H9 (cell line): Measurements from ENCODE around the gene JUP. TPM values are rescaled to one million over a fixed set of nuclear protein-coding genes. Genes with fewer than 3 reads are reported as not detected.

Source experiments
- DNase-seq: peaks from one replicate; pipeline ENCODE4 v3.0.0-alpha.2; 2017
- H2AFZ ChIP-seq: one replicate; pipeline ENCODE4 v1.6.1; 2013; ENCODE audit warnings: mild to moderate bottlenecking, low read length, control low read depth, moderate library complexity
- H2AK5ac ChIP-seq: 2 replicates; pipeline ENCODE4 v1.6.1; 2013; ENCODE audit warnings: low read length, control low read depth, mixed read lengths; ENCODE audit not compliant: insufficient read length
- H2BK120ac ChIP-seq: one replicate; pipeline ENCODE4 v1.6.1; 2013; ENCODE audit warnings: low read depth, mild to moderate bottlenecking, low read length, control low read depth, inconsistent platforms; ENCODE audit not compliant: poor library complexity, severe bottlenecking
- H2BK12ac ChIP-seq: 2 replicates; pipeline ENCODE4 v1.6.1; 2013; ENCODE audit warnings: low read length, control low read depth, mixed read lengths, low read depth; ENCODE audit not compliant: insufficient read length
- H2BK15ac ChIP-seq: 2 replicates; pipeline ENCODE4 v1.6.1; 2013; ENCODE audit warnings: low read depth, low read length, control low read depth
- H2BK20ac ChIP-seq: one replicate; pipeline ENCODE4 v1.6.1; 2013; ENCODE audit warnings: low read depth, mild to moderate bottlenecking, low read length, control low read depth, inconsistent platforms; ENCODE audit not compliant: poor library complexity, severe bottlenecking
- H2BK5ac ChIP-seq: 2 replicates; pipeline ENCODE4 v1.6.1; 2013; ENCODE audit warnings: low read length, control low read depth, mixed read lengths; ENCODE audit not compliant: insufficient read length
- H3K14ac ChIP-seq: 2 replicates; pipeline ENCODE4 v1.6.1; 2013; ENCODE audit warnings: low read length, control low read depth; ENCODE audit not compliant: insufficient read depth
- H3K18ac ChIP-seq: 2 replicates; pipeline ENCODE4 v1.6.1; 2013; ENCODE audit warnings: low read depth, mild to moderate bottlenecking, mixed read lengths, low read length, control low read depth; ENCODE audit not compliant: insufficient read length
- H3K23ac ChIP-seq: 2 replicates; pipeline ENCODE4 v1.6.1; 2013; ENCODE audit warnings: low read length, control low read depth, mixed read lengths, low read depth; ENCODE audit not compliant: insufficient read length
- H3K23me2 ChIP-seq: 2 replicates; pipeline ENCODE4 v1.6.1; 2013; ENCODE audit warnings: low read depth, mild to moderate bottlenecking, mixed read lengths, low read length, control low read depth; ENCODE audit not compliant: insufficient read length, poor library complexity, severe bottlenecking
- H3K27ac ChIP-seq: 2 replicates; pipeline ENCODE4 v1.5.1; 2013; ENCODE audit warnings: low read length, control low read depth, mixed read lengths, low read depth; ENCODE audit not compliant: insufficient read length
- H3K27me3 ChIP-seq: 2 replicates; pipeline ENCODE4 v1.6.1; 2013; ENCODE audit warnings: low read length, control low read depth, inconsistent platforms; ENCODE audit not compliant: insufficient read depth
- H3K4ac ChIP-seq: 2 replicates; pipeline ENCODE4 v1.6.1; 2013; ENCODE audit warnings: low read depth, mild to moderate bottlenecking, control low read depth, inconsistent platforms, low read length, moderate library complexity
- H3K4me1 ChIP-seq: 2 replicates; pipeline ENCODE4 v1.6.1; 2013; ENCODE audit warnings: low read length, control low read depth, inconsistent platforms; ENCODE audit not compliant: insufficient read depth
- H3K4me2 ChIP-seq: 2 replicates; pipeline ENCODE4 v1.6.1; 2013; ENCODE audit warnings: low read length, control low read depth, mixed read lengths; ENCODE audit not compliant: insufficient read length, insufficient read depth
- H3K56ac ChIP-seq: 2 replicates; pipeline ENCODE4 v1.6.1; 2013; ENCODE audit warnings: low read depth, mild to moderate bottlenecking, mixed read lengths, low read length, control low read depth; ENCODE audit not compliant: insufficient read length
- H3K79me1 ChIP-seq: 2 replicates; pipeline ENCODE4 v1.6.1; 2013; ENCODE audit warnings: low read depth, mild to moderate bottlenecking, moderate library complexity, low read length, control low read depth, inconsistent platforms; ENCODE audit not compliant: insufficient read depth, poor library complexity, severe bottlenecking
- H3K79me2 ChIP-seq: 2 replicates; pipeline ENCODE4 v1.6.1; 2013; ENCODE audit warnings: low read length, control low read depth, inconsistent platforms; ENCODE audit not compliant: insufficient read depth
- H3K9ac ChIP-seq: 2 replicates; pipeline ENCODE4 v1.6.1; 2013; ENCODE audit warnings: low read length, control low read depth, mixed read lengths; ENCODE audit not compliant: insufficient read length; ENCODE audit errors: extremely low read depth
- H3K9me3 ChIP-seq: one replicate; pipeline ENCODE4 v1.6.1; 2013; ENCODE audit warnings: low read depth, low read length, inconsistent platforms; ENCODE audit not compliant: control insufficient read depth
- H3T11ph ChIP-seq: one replicate; pipeline ENCODE4 v1.6.1; 2013; ENCODE audit warnings: mild to moderate bottlenecking, low read length, control low read depth, inconsistent platforms
- H4K20me1 ChIP-seq: one replicate; pipeline ENCODE4 v1.6.1; 2013; ENCODE audit not compliant: control insufficient read depth, insufficient read length, insufficient read depth
- H4K5ac ChIP-seq: 2 replicates; pipeline ENCODE4 v1.6.1; 2013; ENCODE audit warnings: low read depth, mild to moderate bottlenecking, mixed read lengths, low read length, control low read depth; ENCODE audit not compliant: insufficient read length
- H4K8ac ChIP-seq: replicated peaks from 2 replicates; pipeline ENCODE4 v1.6.1; 2013; ENCODE audit warnings: low read length, control low read depth, mixed read lengths, low read depth; ENCODE audit not compliant: insufficient read length
- H4K91ac ChIP-seq: 2 replicates; pipeline ENCODE4 v1.6.1; 2013; ENCODE audit warnings: low read depth, mild to moderate bottlenecking, moderate library complexity, mixed read lengths, low read length, control low read depth; ENCODE audit not compliant: insufficient read length
- H3K27ac Mint-ChIP-seq, 3 experiments: 2 replicates in 2 of 3; 3 replicates in 1 of 3; pipeline ENCODE4 v1.8.0; 2020 to 2021; ENCODE audit warnings: mixed read lengths in 3 of 3, mild to moderate bottlenecking in 1 of 3, moderate library complexity in 1 of 3
- H3K27me3 Mint-ChIP-seq: 2 replicates; pipeline ENCODE4 v1.8.0; 2021; ENCODE audit warnings: low read depth, mild to moderate bottlenecking, moderate library complexity, mixed read lengths
- H3K36me3 Mint-ChIP-seq, 3 experiments: 2 replicates in 2 of 3; 3 replicates in 1 of 3; pipeline ENCODE4 v1.8.0; 2020 to 2021; ENCODE audit warnings: low read depth in 3 of 3, mixed read lengths in 3 of 3; ENCODE audit not compliant: insufficient read depth in 1 of 3
- H3K4me1 Mint-ChIP-seq, 2 experiments: 2 replicates each; pipeline ENCODE4 v1.8.0; 2020; ENCODE audit warnings: mixed read lengths in 2 of 2
- H3K4me3 Mint-ChIP-seq, 2 experiments: 2 replicates in 1 of 2; 3 replicates in 1 of 2; pipeline ENCODE4 v1.8.0; 2020 to 2021; ENCODE audit warnings: mild to moderate bottlenecking in 2 of 2, mixed read lengths in 2 of 2, moderate library complexity in 1 of 2
- H3K9me3 Mint-ChIP-seq, 2 experiments: 2 replicates in 1 of 2; 3 replicates in 1 of 2; pipeline ENCODE4 v1.8.0; 2020; ENCODE audit warnings: mild to moderate bottlenecking in 2 of 2, mixed read lengths in 2 of 2, moderate library complexity in 1 of 2
- WGBS: extraction: QIAGEN DNeasy Blood & Tissue Kit; methylation state at CpG from one replicate; pipeline ENCODE4 v1.1.7; 2013; ENCODE audit warnings: missing lambda C conversion rate, low lambda C conversion rate, mixed read lengths; ENCODE audit not compliant: insufficient read length; ENCODE audit errors: extremely low coverage; 5-methylcytosine and 5-hydroxymethylcytosine counted together
- total RNA-seq: library from RNA; stranded (reverse); gene quantifications from 2 replicates; pipeline ENCODE4 v1.2.1, GENCODE V29; 2021
- TF ChIP-seq, protein P1 (sequence below): fragments of 200-600 bp; sonication (generic); conservative IDR thresholded peaks from 3 replicates; pipeline ENCODE4 v1.8.0; 2021; ENCODE audit warnings: antibody characterized with exemption, mild to moderate bottlenecking

JUP gene
- total RNA-seq, 1 experiment from 2014 or later, result 90.1 TPM

DNA sequence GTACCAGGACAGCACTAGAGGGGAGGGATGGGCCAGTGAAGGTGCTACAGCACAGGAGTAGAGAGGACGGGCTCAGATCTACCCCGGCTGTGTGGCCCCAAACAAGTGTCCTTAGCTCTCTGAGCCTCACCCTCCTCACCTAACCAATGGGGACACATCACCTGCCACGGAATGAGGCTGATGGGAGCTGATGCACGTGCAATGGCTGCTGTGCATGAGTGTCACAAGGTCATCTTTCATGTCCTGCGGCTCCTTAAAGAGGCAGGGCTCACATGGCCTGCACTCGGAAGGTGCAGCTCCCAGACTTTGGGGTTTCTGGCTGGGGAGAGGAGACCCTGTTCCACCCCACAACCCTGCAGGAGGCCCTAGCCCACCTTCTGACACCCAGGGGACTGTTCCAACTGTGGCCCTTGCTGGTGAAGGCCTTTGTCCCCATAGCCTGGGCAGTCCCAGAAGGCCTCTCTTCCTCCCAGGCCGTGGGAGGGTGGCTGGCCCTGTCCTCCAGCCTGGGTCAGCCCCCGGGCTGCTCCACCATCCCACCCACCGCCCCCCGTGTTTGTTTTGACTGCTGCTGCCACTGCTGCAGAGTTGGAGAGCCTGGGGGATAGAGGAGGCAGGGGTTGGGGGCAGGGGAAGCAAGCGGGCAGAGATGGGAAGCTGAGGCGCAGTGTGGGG is 62.6 kb downstream of the JUP start:
- no peak overlapping the region for H2AFZ ChIP-seq
- H2BK12ac ChIP-seq, result no peak overlapping the region
- no peaks in the 10 kb centered on the region for H3K4me1 ChIP-seq
- H3K9ac ChIP-seq, result no peak overlapping the region
- H2BK120ac ChIP-seq, result no peak overlapping the region
- H3K23ac ChIP-seq, result no peak overlapping the region
- H3K9me3 ChIP-seq, result no peaks in the 10 kb centered on the region
- no peak overlapping the region for H4K91ac ChIP-seq
- H3K27me3 ChIP-seq, result no peaks in the 10 kb centered on the region
- H3K14ac ChIP-seq, result no peak overlapping the region
- no peak overlapping the region for H4K5ac ChIP-seq
- no peak overlapping the region for H2BK5ac ChIP-seq
- peaks cover 2% of the 10 kb centered on the region for H4K20me1 ChIP-seq
- H3K4me2 ChIP-seq, result no peak overlapping the region
- TF ChIP-seq, protein P1, sequence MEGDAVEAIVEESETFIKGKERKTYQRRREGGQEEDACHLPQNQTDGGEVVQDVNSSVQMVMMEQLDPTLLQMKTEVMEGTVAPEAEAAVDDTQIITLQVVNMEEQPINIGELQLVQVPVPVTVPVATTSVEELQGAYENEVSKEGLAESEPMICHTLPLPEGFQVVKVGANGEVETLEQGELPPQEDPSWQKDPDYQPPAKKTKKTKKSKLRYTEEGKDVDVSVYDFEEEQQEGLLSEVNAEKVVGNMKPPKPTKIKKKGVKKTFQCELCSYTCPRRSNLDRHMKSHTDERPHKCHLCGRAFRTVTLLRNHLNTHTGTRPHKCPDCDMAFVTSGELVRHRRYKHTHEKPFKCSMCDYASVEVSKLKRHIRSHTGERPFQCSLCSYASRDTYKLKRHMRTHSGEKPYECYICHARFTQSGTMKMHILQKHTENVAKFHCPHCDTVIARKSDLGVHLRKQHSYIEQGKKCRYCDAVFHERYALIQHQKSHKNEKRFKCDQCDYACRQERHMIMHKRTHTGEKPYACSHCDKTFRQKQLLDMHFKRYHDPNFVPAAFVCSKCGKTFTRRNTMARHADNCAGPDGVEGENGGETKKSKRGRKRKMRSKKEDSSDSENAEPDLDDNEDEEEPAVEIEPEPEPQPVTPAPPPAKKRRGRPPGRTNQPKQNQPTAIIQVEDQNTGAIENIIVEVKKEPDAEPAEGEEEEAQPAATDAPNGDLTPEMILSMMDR, result no peak
- no peak overlapping the region for H3T11ph ChIP-seq
- H3K79me2 ChIP-seq, result no peaks in the 10 kb centered on the region
- no peak for DNase-seq
- no peak overlapping the region for H2AK5ac ChIP-seq
- no peaks in the 10 kb centered on the region; a peak in 2 of 7 replicates for H3K36me3 Mint-ChIP-seq
- H3K23me2 ChIP-seq, result no peaks in the 10 kb centered on the region
- no CpG with 5 or more reads among the region's 12 CpGs for WGBS
- H2BK20ac ChIP-seq, result no peak overlapping the region
- peaks cover 16% of the 10 kb centered on the region for H3K27me3 Mint-ChIP-seq
- H3K4me1 Mint-ChIP-seq, result peaks cover 6 to 13% of the 10 kb centered on the region in 2 experiments
- H3K4ac ChIP-seq, result no peak overlapping the region
- no peak overlapping the region for H4K8ac ChIP-seq
- H3K79me1 ChIP-seq, result no peaks in the 10 kb centered on the region
- no peak overlapping the region for H3K56ac ChIP-seq
- H3K27ac ChIP-seq, result no peak overlapping the region
- H3K4me3 Mint-ChIP-seq, result no peak overlapping the region
- H3K9me3 Mint-ChIP-seq, result peaks cover 0 to 2% of the 10 kb centered on the region in 2 experiments; a peak in 1 of 5 replicates
- no peak overlapping the region for H3K27ac Mint-ChIP-seq
- H2BK15ac ChIP-seq, result no peak overlapping the region
- H3K18ac ChIP-seq, result no peak overlapping the region
